Lung (tissue), 12 donors: ENCODE measurements around the gene PCDHB7. TPM values are rescaled to one million over a fixed set of nuclear protein-coding genes. Genes with fewer than 3 reads are reported as not detected.
"Not testable (repeated sequence)": the region's sequence is repeated elsewhere in the genome, so short reads cannot be mapped to it uniquely, and the experiment has no call there.

ENCODE experiments used
- ATAC-seq: fragments of 200-7000 bp; cut with Tn5 transposase; one replicate; pipeline ENCODE4 v1.9.1; 2020; ENCODE audit warnings: moderate number of reproducible peaks; ENCODE audit not compliant: insufficient read depth, low FRiP score
- DNase-seq, 3 donors: peaks; one replicate each; pipeline ENCODE4 v3.0.0-alpha.2; 2013 to 2017
- H3K27ac ChIP-seq, 2 donors: one replicate each; pipeline ENCODE4 v1.5.1; 2013; ENCODE audit warnings: mild to moderate bottlenecking in 2 of 2, moderate library complexity in 2 of 2, control low read depth in 1 of 2, inconsistent platforms in 1 of 2, low read depth in 1 of 2, low read length in 1 of 2
- H3K27me3 ChIP-seq, 3 donors: one replicate each; pipeline ENCODE4 v1.5.1; 2013; ENCODE audit warnings: low read length in 2 of 3; ENCODE audit not compliant: control insufficient read depth in 3 of 3, insufficient read depth in 3 of 3
- H3K36me3 ChIP-seq, 4 donors: one replicate each; pipeline ENCODE4 v1.5.1; 2013; ENCODE audit warnings: low read length in 4 of 4, mild to moderate bottlenecking in 1 of 4, moderate library complexity in 1 of 4; ENCODE audit not compliant: control insufficient read depth in 4 of 4, insufficient read depth in 4 of 4
- H3K4me1 ChIP-seq, 5 donors: one replicate each; pipeline ENCODE4 v1.5.1; 2013; ENCODE audit warnings: low read length in 5 of 5, mild to moderate bottlenecking in 2 of 5, moderate library complexity in 1 of 5; ENCODE audit not compliant: control insufficient read depth in 5 of 5, insufficient read depth in 5 of 5
- H3K4me3 ChIP-seq: one replicate; pipeline ENCODE4 v1.5.1; 2013; ENCODE audit warnings: mild to moderate bottlenecking, control low read depth, moderate library complexity
- H3K9ac ChIP-seq, 2 donors: one replicate each; pipeline ENCODE4 v1.5.1; 2013; ENCODE audit warnings: low read length in 2 of 2, control low read depth in 1 of 2; ENCODE audit not compliant: insufficient read depth in 1 of 2
- H3K9me3 ChIP-seq, 4 donors: one replicate each; pipeline ENCODE4 v1.5.1; 2013; ENCODE audit warnings: low read length in 3 of 4, mild to moderate bottlenecking in 1 of 4, moderate library complexity in 1 of 4; ENCODE audit not compliant: control insufficient read depth in 4 of 4, insufficient read depth in 3 of 4
- WGBS, 2 donors: extraction: QIAGEN DNeasy Blood & Tissue Kit; methylation state at CpG; one replicate each; pipeline ENCODE4 v1.1.7; 2013; 5-methylcytosine and 5-hydroxymethylcytosine counted together
- polyA plus RNA-seq, 2 donors: library from polyadenylated mRNA; stranded (reverse); fragments of 200-250 nt; gene quantifications; one replicate each; pipeline ENCODE4 v1.2.1, GENCODE V29; 2013
- total RNA-seq, 2 donors: library from RNA; depleted of rRNA in 1 of 2; stranded (reverse); fragments of >200 nt in 1 of 2; gene quantifications; one replicate each; pipeline ENCODE4 v1.2.1, GENCODE V29; 2014 to 2021
- TF ChIP-seq, protein P1 (sequence below): IDR thresholded peaks from 2 replicates; pipeline ENCODE4 v1.5.1; 2012; ENCODE audit warnings: mild to moderate bottlenecking; ENCODE audit errors: control extremely low read depth, extremely low read depth
- donor health status: control.
- donor health status: control.
- donor health status: Bipolar disorder and iron deficiency.
- donor health status: healthy.
- donor health status: DM: yes; HTN: yes; CAD: no.

PCDHB7 gene
- total and polyA plus RNA-seq, 4 donors = 0.31 to 4.7 (median 1.8) TPM

- Histone ChIP-seq H3K27ac (no peak within 1 kb of the TSS), H3K9ac (peak within 1 kb of the TSS in 1 of 2 donors; percentile 62), H3K9me3 (peaks cover 0 to 21% (median 11%) of the 10 kb centered on the region in 4 donors), H3K4me3 (no peak within 1 kb of the TSS), H3K27me3 (no peaks in the 10 kb centered on the region), H3K36me3 (no peaks in the 10 kb centered on the region), H3K4me1 (no peaks in the 10 kb centered on the region)
- DNase-seq (peak; percentile 44 to 56 (median 56)), ATAC-seq (no peak)
- 7 to 9% methylated on average over 10 of the region's 10 CpGs for WGBS, 2 donors
- TF ChIP-seq, protein P1, sequence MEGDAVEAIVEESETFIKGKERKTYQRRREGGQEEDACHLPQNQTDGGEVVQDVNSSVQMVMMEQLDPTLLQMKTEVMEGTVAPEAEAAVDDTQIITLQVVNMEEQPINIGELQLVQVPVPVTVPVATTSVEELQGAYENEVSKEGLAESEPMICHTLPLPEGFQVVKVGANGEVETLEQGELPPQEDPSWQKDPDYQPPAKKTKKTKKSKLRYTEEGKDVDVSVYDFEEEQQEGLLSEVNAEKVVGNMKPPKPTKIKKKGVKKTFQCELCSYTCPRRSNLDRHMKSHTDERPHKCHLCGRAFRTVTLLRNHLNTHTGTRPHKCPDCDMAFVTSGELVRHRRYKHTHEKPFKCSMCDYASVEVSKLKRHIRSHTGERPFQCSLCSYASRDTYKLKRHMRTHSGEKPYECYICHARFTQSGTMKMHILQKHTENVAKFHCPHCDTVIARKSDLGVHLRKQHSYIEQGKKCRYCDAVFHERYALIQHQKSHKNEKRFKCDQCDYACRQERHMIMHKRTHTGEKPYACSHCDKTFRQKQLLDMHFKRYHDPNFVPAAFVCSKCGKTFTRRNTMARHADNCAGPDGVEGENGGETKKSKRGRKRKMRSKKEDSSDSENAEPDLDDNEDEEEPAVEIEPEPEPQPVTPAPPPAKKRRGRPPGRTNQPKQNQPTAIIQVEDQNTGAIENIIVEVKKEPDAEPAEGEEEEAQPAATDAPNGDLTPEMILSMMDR = no peak
These were observed 19.8 kb downstream of the PCDHB7 start, which contains the start of gene PCDHB10 for GRCh38 chr5:141192110-141192725. Gene PCDHB10 (plus strand): TSS chr5:141192353. CDS start chr5:141192553, 200 bp downstream.

GRCh38 chr5:141194332-141194731, 21.9 kb downstream of the PCDHB7 start:
- not testable (repeated sequence) for H3K27ac ChIP-seq, ATAC-seq, H3K4me3 ChIP-seq, H3K4me1 ChIP-seq, H3K27me3 ChIP-seq, DNase-seq, H3K36me3 ChIP-seq, H3K9ac ChIP-seq
- 24 to 26% methylated on average over 3 to 33 of the region's 37 CpGs for WGBS, 2 donors
- peaks cover 0 to 24% (median 14%) of the 10 kb centered on the region in 4 donors for H3K9me3 ChIP-seq

GRCh38 chr5:141196363-141196762, 23.9 kb downstream of the PCDHB7 start:
- peaks cover 0 to 31% (median 21%) of the 10 kb centered on the region in 4 donors for H3K9me3 ChIP-seq
- WGBS, 2 donors = 39 to 41% methylated on average over 3 of the region's 3 CpGs
- DNase-seq = no peak

More at GRCh38 chr5:141196363-141196762, 23.9 kb downstream of the PCDHB7 start:
- TF ChIP-seq, protein P1 = no peak
- H3K27ac ChIP-seq = no peak overlapping the region
- H3K27me3 ChIP-seq = no peaks in the 10 kb centered on the region
- peaks cover 0 to 1% (median 0%) of the 10 kb centered on the region in 5 donors for H3K4me1 ChIP-seq
- H3K4me3 ChIP-seq = no peak overlapping the region
- no peaks in the 10 kb centered on the region for H3K36me3 ChIP-seq
- no peak overlapping the region for H3K9ac ChIP-seq
- ATAC-seq = no peak
